Kidney capillary endothelial cell (primary cell): ENCODE data around the gene IKZF3.
"Not testable (repeated sequence)": the region's sequence is repeated elsewhere in the genome, so short reads cannot be mapped to it uniquely, and the experiment has no call there.

ENCODE experiments used
- DNase-seq: peaks from one replicate; pipeline ENCODE4 v3.0.0-alpha.2; 2018; ENCODE audit warnings: low spot score

IKZF3 gene

DNA sequence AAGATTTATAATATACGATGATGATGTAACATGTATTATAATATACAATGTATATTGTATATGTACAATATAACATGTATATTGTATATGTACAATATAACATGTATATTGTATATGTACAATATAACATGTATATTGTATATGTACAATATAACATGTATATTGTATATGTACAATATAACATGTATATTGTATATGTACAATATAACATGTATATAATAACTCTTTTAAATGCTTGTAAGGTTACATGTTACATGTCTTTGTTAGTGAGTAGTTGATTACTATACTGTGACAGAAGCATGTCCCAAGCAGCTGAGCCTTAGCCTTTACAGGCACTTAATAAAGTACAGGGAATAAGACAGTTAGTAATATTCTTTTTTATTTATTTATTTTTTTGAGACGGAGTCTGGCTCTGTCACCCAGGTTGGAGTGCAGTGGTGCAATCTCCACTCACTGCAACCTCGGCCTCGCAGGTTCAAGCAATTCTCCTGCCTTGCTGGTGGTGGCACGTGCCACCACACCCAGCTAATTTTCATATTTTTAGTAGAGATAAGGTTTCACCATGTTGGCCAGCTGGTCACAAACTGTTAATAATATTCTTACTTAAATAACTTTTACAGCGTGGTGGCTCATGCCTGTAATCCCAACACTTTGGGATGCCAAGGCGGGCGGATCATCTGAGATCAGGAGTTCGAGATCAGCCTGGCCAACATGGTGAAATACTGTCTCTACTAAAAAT lies 8.0 kb downstream of the IKZF3 start:
- DNase-seq = not testable (repeated sequence)

- no peak for DNase-seq
These were observed 9.2 kb downstream of the IKZF3 start for GRCh38 chr17:39854909-39855308.

DNA sequence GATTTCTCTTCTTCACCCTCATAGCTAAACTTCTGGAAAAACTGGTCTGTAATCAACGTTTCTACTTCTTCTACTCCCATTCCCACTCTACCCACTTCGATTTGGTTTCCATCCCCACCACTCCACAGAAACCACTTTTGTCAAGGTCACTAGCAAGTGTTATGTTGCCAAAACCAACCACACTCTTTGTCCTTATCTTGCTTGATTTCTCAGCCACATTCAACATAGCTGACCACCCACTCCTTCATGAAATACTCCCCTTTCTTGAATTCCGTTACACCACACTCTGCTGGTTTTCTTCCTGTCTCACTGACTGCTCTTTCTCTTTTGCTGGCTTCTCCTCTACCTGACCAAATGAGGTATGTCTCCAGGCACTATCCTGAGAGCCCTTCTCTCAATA lies 11.9 kb downstream of the IKZF3 start:
- no peak for DNase-seq

DNA sequence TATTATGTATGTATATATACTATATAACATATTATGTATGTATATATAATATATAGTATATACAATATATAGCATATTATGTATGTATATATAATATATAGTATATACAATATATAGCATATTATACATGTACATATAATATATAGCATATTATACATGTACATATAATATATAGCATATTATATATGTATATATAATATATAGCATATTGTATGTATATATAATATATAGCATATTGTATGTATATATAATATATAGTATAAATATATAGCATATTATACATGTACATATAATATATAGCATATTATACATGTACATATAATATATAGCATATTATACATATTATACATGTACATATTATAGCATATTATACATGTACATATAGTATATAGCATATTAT lies 13.9 kb downstream of the IKZF3 start:
- DNase-seq = not testable (repeated sequence)

- DNase-seq = no peak
These were observed 15.5 kb downstream of the IKZF3 start for GRCh38 chr17:39848600-39848999.

GRCh38 chr17:39846205-39846604 lies 17.9 kb downstream of the IKZF3 start:
- DNase-seq = no peak

DNA sequence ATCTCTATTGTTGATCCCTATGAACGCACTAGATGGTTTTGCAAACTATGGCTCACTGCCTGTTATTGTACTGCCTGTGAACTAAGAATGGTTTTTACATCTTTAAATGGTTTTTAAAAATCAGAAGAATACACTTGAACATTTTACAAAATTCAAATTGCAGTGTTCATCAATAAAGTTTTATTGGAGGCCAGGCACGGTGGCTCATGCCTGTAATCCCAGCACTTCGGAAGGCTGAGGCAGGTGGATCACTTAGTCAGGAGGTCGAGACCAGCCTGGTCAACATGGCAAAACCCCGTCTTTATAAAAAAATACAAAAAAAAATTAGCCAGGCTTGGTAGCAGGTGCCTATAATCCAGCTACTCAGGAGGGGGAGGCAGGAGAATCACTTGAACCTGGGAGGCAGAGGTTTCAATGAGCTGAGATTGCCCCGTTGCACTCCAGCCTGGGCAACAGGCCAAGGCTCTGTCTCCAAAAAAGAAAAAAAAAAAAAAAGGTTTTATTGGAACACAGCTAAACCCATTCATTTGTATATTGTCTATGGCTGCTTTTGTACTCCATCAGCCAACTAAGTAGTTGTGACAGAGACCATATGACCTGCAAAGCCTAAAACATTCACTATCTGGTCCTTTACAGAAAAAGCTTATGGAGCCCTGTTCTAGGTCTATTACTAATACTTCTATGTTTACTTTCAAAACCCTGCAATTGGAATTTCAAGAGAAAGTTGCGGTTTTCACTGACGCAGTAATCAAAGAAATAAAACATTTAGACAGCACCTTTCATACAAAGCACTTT lies 18.9 kb downstream of the IKZF3 start:
- DNase-seq = no peak

GRCh38 chr17:39841134-39841683 lies 22.9 kb downstream of the IKZF3 start:
- DNase-seq = no peak

DNA sequence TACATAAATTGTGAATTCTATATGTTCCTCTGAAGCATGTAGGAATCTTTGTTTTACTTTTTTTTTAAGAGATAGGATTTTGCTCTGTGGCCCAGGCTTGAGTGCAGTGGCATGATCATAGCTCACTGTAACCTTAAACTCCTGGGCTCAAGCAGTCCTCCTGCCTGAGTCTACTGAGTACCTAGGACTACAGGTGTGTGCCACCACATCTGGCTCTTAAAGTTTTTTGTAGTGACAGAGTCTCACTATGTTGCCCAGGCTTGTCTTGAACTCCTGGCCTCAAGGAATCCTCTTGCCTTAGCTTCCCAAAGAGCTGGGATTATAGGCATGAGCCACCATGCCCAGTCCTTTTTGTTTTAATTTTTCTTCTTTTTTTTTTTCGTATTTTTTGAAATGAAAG lies 25.3 kb downstream of the IKZF3 start:
- DNase-seq = no peak

GRCh38 chr17:39838057-39838456 lies 26.1 kb downstream of the IKZF3 start:
- DNase-seq = no peak

DNA sequence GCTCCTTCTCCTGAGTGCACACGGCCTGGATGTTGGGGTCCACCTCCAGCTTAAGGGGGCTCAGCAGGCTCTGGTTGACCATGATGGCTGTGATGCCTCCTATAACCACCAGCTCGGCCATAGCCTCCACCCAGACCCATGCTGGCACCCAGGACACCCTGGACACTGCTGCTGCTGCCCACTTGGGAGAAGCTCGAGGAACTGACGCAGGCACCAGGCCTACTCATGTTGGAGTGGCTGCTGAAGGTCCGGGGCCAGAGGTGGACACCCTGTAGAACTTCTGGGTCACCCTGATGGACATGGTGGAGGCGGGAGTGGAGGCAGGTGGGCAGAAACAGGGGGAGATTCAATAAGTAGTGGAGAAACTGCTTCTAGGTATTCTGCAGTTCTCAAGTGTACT lies 28.0 kb downstream of the IKZF3 start:
- DNase-seq = no peak

DNA sequence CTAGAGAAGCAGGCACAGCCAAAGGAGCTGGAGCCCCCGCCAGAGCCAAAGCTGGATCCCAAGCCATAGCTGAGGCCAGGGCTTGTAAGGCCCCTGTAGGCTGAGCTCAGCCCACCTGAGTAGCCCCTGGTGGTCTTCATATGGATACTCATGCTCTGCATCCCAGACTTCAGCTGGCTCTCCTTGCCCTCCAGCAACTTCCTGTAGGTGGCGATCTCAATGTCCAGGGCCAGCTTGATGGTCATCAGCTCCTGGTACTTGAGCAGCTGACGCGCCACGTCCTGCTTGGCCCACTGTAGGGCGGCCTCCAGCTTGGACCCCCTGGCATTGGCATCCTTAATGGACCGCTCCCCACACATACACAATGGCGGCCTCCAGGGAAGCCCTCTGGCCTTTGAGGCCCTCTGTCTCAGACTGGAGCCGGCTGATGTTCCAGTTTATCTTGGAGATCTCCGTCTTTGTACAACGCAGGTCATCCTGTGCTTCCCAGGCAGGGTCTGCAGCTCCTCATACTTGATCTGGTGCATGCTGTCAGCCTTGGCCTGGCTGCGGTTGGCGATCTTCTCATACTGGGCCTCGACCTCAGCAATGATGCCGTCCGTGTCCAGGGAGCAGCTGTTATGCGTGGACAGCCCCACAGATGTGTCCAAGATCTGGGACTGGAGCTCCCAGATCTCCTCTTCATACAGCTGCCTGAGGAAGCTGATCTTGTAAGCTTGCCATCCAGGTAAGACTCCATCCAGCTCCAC lies 28.9 kb downstream of the IKZF3 start:
- DNase-seq = no peak

DNA sequence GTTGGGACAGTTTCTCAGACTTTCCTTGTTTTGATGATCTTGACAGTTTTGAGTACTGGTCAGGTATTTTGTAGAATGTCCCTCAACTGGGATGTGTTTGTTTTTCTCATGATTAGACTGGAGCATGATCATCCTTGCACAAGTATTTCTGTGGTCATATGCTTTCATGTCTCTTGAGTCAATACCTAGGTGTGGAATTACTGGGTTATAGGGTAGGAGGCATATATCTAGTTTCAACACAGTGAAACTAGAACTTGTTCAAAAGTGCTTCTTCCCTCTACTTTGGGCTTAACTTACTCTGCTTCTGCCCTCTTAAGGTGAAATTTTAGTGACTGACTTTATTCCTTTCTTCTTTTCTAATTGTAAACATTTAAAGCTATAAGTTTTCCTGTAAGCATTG lies 30.1 kb downstream of the IKZF3 start:
- no peak for DNase-seq

DNA sequence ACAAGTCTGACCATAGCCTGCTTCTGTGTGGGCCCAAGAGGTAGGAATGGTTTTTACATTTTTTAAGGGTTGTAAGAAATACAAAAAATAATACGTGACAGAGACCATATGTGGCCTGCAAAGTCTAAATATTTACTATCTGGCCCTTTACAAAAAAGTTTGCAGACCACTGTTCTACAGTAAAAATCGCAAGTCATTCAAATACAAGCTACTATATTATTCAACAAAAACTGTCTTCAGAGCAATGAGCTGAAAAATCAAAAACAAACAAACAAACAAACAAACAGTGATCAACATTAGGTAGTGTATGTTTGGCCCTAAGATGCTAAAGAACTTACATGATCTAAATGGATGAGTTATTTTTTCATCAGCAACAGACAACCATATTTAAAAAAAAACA lies 32.5 kb downstream of the IKZF3 start:
- no peak for DNase-seq

GRCh38 chr17:39828443-39828842 lies 35.7 kb downstream of the IKZF3 start:
- DNase-seq = no peak

DNA sequence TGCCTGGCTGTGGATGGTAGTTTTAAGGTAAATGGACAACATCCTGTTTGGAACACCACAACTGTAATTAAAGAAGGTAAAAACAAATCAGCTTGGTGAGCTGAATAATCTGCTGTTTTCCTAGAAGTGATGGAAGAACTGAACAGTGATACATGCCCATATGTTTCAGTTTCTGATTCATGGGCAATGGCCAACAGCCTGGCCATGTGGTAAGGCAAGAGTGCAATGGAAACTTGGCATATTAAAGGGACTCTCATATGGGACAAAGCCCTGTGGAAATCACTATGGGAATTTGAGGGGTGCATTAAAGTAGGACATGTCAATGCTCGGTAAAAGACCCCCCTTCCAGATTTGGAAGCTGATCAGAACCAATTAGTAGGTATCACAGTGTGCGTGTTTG lies 37.8 kb downstream of the IKZF3 start:
- no peak for DNase-seq

DNA sequence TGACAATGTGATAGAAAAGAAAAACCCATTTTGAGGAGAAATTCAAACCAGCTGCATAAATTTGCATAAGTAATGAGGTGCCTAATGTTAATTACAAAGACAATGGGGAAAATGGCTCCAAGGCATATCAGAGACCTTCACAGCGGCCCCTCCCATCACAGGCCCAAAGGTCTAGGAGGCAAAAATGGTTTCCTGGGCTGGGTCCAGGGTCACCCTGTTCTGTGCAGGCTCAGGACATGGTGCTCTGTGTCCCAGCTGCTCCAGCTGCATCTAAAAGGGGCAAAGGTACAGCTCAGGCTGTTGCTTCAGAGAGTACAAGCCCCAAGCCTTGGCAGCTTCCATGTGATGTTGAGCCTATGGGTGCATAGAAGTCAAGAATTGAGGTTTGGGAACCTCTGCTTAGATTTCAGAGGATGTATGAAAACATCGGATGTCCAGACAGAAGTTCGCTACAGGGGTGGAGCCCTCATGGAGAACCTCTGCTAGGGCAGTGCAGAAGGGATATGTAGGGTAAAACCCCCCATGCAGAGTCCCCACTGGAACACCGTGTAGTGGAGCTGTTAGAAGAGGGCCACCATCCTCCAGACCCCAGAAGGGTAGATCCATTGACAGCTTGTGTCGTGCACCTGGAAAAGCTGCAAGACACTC lies 40.6 kb downstream of the IKZF3 start:
- DNase-seq = no peak

DNA sequence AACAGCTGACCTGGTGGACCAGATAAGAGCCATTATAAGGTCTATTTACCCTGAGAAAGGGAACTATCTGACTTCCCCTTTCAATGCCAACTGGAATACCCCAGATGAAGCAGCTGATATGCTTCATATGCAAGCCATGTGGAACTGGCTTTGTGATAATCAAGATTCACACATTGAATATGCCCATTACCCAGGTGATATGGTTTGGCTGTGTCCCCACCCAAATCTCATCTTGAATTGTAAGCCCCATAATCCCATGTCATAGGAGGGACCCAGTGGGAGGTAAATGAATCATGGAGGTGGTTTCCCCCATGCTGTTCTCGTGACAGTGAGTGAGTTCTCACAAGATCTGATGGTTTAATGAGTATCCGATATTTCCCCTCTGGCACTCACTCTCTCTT lies 42.1 kb downstream of the IKZF3 start:
- DNase-seq = no peak

DNA sequence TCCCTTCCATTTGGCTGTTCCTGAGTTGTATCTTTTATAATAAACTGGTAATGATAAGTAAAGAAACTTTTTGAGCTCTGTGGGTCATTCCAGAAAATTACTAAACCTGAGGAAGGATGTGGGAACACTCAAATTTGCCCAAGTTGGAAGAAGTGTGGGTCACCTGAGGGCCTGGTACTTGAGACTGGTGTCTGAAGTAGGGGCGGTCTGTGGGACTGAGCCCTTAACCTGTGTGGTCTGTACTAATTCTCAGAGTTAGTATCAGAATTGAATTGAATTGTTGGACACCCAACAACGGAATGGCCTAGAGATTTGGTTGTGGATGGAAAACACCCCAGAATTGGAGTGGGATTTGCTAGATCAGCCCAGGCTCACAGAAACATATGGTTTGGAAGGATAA lies 43.1 kb downstream of the IKZF3 start:
- no peak for DNase-seq

DNA sequence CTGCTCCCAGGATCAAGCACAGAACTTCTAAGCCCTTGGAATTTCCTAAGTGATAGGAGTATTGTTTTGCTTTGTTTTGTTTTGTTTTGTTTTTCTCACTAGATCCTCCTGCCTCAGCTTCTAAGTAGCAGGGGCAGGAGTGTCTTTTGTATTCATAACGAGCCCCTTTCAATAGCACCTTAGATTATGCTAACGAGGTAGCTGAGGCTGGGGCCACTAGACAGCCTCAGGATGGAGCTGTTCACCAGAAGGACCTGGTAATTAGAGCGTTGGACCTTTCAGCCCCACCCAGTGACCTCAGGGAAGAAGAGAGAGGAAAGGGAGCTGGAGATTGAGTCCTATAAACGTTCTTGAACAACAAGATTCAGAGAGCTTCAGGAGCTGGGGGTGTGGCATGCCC lies 43.6 kb downstream of the IKZF3 start:
- no peak for DNase-seq

- no peak for DNase-seq
These were observed 45.6 kb downstream of the IKZF3 start for GRCh38 chr17:39818358-39819000.

GRCh38 chr17:39816272-39816671 lies 47.8 kb downstream of the IKZF3 start:
- DNase-seq = no peak
